Measurements from ENCODE around the gene ATP5F1B.

The ATP5F1B gene

GRCh38 chr12:56636675-56637540, 8.9 kb downstream of the ATP5F1B start:
- DNase-seq (ENCODE audit: low read depth in 1 of 2, low spot score in 1 of 2): peak; percentile 91 to 100
- TF ChIP-seq JUND (IDR thresholded peaks at IDR 0.05; ENCODE audit: low read depth): peak; percentile 62; the same call in 1 of the 2 replicates
- in situ Hi-C loops (cut with HindIII; ENCODE audit: low pct_unique_long_range_greater_than_20kb, low sequenced_read_pairs): no loop called here

GRCh38 chr12:56635806-56636674, 9.7 kb downstream of the ATP5F1B start:
- peak; percentile 85 to 96 for DNase-seq (ENCODE audit: low read depth in 1 of 2, low spot score in 1 of 2)
- in situ Hi-C loops (cut with HindIII; ENCODE audit: low pct_unique_long_range_greater_than_20kb, low sequenced_read_pairs): no loop called here
- no peak for TF ChIP-seq JUND (IDR thresholded peaks at IDR 0.05; ENCODE audit: low read depth)

GRCh38 chr12:56634837-56635791, 10.7 kb downstream of the ATP5F1B start:
- peak; percentile 80 to 97 for DNase-seq (ENCODE audit: low read depth in 1 of 2, low spot score in 1 of 2)
- in situ Hi-C loops (cut with HindIII; ENCODE audit: low pct_unique_long_range_greater_than_20kb, low sequenced_read_pairs): no loop called here
- TF ChIP-seq JUND (IDR thresholded peaks at IDR 0.05; ENCODE audit: low read depth): no peak

- in situ Hi-C loops (cut with HindIII; ENCODE audit: low pct_unique_long_range_greater_than_20kb, low sequenced_read_pairs): no loop called here
- no peak for TF ChIP-seq JUND (IDR thresholded peaks at IDR 0.05; ENCODE audit: low read depth)
- peak; percentile 93 to 95 for DNase-seq (ENCODE audit: low read depth in 1 of 2, low spot score in 1 of 2)
Observed at GRCh38 chr12:56634242-56634836, 11.4 kb downstream of the ATP5F1B start.

GRCh38 chr12:56633468-56634241, 12.1 kb downstream of the ATP5F1B start:
- peak in 1 of 2 experiments; percentile 36 for DNase-seq (ENCODE audit: low read depth in 1 of 2, low spot score in 1 of 2)
- TF ChIP-seq JUND (IDR thresholded peaks at IDR 0.05; ENCODE audit: low read depth): no peak
- in situ Hi-C loops (cut with HindIII; ENCODE audit: low pct_unique_long_range_greater_than_20kb, low sequenced_read_pairs): no loop called here

- DNase-seq (ENCODE audit: low read depth in 1 of 2, low spot score in 1 of 2): no peak
Observed at GRCh38 chr12:56632701-56633467, 12.9 kb downstream of the ATP5F1B start.

GRCh38 chr12:56631790-56632700, 13.7 kb downstream of the ATP5F1B start:
- peak; percentile 88 to 90 for DNase-seq (ENCODE audit: low read depth in 1 of 2, low spot score in 1 of 2)
- no peak for TF ChIP-seq JUND (IDR thresholded peaks at IDR 0.05; ENCODE audit: low read depth)
- in situ Hi-C loops (cut with HindIII; ENCODE audit: low pct_unique_long_range_greater_than_20kb, low sequenced_read_pairs): no loop called here

More at GRCh38 chr12:56632701-56633467, 12.9 kb downstream of the ATP5F1B start:
- in situ Hi-C loops (cut with HindIII; ENCODE audit: low pct_unique_long_range_greater_than_20kb, low sequenced_read_pairs): no loop called here
- no peak for TF ChIP-seq JUND (IDR thresholded peaks at IDR 0.05; ENCODE audit: low read depth)

- in situ Hi-C loops (cut with HindIII; ENCODE audit: low pct_unique_long_range_greater_than_20kb, low sequenced_read_pairs): no loop called here
- peak; percentile 87 to 90 for DNase-seq (ENCODE audit: low read depth in 1 of 2, low spot score in 1 of 2)
- TF ChIP-seq JUND (IDR thresholded peaks at IDR 0.05; ENCODE audit: low read depth): no peak
Observed at GRCh38 chr12:56630180-56630632, 15.6 kb downstream of the ATP5F1B start, which contains the start of gene BAZ2A. BAZ2A (minus strand) TSS chr12:56630326; CDS start chr12:56617530, 12,796 bp downstream.

- no peak for DNase-seq (ENCODE audit: low read depth in 1 of 2, low spot score in 1 of 2)
- TF ChIP-seq JUND (IDR thresholded peaks at IDR 0.05; ENCODE audit: low read depth): no peak
- in situ Hi-C loops (cut with HindIII; ENCODE audit: low pct_unique_long_range_greater_than_20kb, low sequenced_read_pairs): no loop called here
Observed at GRCh38 chr12:56629459-56630179, 16.2 kb downstream of the ATP5F1B start.
